Endothelial cell of umbilical vein (primary cell): ENCODE data around the gene MCHR1.

Experiments
- EZH2 ChIP-seq: IDR thresholded peaks from 2 replicates; pipeline ENCODE4 v1.6.1; 2012; ENCODE audit warnings: borderline replicate concordance, low read depth, mild to moderate bottlenecking, moderate library complexity, low read length, inconsistent platforms; ENCODE audit not compliant: severe bottlenecking
- POLR2A ChIP-seq: IDR thresholded peaks from 2 replicates; pipeline ENCODE4 v1.6.1; 2012; ENCODE audit warnings: low read depth, mild to moderate bottlenecking, control low read depth, low read length
- POLR2AphosphoS5 ChIP-seq: IDR thresholded peaks from 2 replicates; pipeline ENCODE4 v1.6.1; 2012; ENCODE audit warnings: low read depth, mild to moderate bottlenecking, control low read depth, low read length, moderate library complexity; ENCODE audit not compliant: insufficient read depth
- TF ChIP-seq, protein P1 (sequence below), 2 donors: IDR thresholded peaks; 1 replicate in 1 of 2; 2 replicates in 1 of 2; pipeline ENCODE4 v1.5.1; 2011; ENCODE audit warnings: low read length in 2 of 2, mild to moderate bottlenecking in 2 of 2, moderate library complexity in 2 of 2, control low read depth in 1 of 2, inconsistent platforms in 1 of 2, low read depth in 1 of 2; ENCODE audit not compliant: insufficient read depth in 1 of 2; ENCODE audit errors: extremely low read depth in 1 of 2

DNA sequence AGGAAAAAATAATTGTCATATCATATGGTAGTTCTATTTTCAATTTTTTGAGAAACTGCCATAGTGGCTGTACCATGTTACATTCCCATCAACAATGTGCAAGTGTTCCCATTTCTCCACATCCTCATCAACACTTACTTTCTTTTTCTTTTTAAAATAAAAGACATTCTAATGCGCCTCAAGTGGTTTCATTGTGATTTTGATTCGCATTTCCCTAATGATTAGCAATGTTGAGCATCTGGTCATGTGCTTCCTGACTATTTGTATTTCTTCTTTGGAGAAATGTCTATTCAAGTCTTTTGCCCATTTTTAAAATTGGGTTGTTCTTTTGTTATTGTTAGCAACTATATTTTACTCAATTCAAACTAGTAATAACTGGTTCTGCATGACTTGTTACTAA lies 8.4 kb downstream of the MCHR1 start:
- TF ChIP-seq POLR2AphosphoS5 (no peak), EZH2 (no peak), POLR2A (no peak)
- TF ChIP-seq, protein P1, sequence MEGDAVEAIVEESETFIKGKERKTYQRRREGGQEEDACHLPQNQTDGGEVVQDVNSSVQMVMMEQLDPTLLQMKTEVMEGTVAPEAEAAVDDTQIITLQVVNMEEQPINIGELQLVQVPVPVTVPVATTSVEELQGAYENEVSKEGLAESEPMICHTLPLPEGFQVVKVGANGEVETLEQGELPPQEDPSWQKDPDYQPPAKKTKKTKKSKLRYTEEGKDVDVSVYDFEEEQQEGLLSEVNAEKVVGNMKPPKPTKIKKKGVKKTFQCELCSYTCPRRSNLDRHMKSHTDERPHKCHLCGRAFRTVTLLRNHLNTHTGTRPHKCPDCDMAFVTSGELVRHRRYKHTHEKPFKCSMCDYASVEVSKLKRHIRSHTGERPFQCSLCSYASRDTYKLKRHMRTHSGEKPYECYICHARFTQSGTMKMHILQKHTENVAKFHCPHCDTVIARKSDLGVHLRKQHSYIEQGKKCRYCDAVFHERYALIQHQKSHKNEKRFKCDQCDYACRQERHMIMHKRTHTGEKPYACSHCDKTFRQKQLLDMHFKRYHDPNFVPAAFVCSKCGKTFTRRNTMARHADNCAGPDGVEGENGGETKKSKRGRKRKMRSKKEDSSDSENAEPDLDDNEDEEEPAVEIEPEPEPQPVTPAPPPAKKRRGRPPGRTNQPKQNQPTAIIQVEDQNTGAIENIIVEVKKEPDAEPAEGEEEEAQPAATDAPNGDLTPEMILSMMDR (IDR thresholded peaks at IDR 0.05; ENCODE audit: extremely low read depth in 1 of 2, insufficient read depth in 1 of 2, low read depth in 1 of 2, low read length in 2 of 2): no peak
